Measurements from ENCODE around the gene POU2F3.

POU2F3 gene

DNA sequence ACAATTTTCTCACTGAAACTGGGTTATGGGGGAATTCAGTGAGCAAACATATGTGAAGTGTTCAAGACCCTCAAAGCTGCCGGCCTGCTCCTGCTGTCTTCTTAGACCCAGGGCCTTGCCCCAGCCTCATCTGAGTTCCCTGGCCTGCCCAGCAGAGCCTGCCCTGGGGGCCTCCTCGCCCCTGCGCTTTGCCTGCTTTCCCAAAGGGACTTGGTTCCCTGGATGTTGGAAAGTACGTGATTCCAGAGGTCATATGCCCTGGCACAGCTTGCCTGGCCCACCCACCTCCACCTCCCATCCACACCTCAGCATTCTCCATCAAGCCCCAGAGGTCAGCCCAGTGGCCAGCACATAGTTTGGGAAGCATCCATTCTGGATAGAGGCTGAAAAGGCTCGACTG lies 13.7 kb upstream of the POU2F3 start:
- no peak for DNase-seq (ENCODE audit: extremely low read depth in 1 of 2, low read depth in 1 of 2)

DNA sequence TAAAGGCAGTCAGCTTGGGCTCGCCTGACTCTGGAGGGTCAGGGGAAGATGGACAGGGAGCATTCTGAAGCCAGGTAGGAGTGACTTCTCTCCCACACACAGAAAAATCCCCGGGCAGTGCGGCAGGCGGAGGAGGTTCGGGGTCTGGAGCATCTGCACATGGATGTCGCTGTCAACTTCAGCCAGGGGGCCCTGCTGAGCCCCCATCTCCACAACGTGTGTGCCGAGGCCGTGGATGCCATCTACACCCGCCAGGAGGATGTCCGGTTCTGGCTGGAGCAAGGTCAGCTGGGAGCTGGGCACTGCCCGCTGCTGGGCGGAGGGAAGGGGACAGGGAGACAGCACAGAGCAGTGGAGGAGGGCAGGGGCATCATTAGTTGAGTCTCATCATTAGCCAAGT lies 13.2 kb upstream of the POU2F3 start:
- DNase-seq (ENCODE audit: extremely low read depth in 1 of 2, low read depth in 1 of 2) = no peak

DNA sequence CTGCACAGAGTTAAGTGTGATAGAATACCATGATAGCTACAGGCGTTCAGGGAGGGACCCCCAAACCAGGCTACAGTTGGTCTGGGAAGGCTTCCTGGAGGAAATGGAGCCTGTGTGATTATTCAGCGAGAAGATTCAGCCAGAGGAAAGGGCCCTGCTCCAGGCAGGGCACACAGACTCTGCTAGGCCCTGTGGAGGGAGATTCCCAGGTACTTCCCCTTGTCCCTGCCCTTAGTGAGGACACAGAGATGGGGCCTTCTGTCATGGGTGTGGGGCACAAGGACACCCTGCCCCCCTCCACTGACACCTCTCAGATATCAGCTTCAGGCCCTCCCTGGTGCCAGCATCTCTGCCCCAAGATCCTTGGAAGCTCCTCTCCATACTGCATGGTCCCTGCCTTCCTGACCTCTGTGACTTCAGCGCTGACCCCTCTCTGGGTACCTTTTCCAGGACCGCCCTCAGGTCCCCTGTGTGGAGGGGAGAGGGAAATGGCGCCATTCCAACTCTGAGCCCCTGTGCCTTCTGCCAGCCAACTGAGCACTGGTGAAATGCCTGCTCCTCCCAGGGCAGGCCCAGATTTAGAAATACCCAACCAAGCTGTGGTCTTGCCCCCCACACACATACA lies 12.6 kb upstream of the POU2F3 start:
- DNase-seq (ENCODE audit: extremely low read depth in 1 of 2, low read depth in 1 of 2) = no peak

DNA sequence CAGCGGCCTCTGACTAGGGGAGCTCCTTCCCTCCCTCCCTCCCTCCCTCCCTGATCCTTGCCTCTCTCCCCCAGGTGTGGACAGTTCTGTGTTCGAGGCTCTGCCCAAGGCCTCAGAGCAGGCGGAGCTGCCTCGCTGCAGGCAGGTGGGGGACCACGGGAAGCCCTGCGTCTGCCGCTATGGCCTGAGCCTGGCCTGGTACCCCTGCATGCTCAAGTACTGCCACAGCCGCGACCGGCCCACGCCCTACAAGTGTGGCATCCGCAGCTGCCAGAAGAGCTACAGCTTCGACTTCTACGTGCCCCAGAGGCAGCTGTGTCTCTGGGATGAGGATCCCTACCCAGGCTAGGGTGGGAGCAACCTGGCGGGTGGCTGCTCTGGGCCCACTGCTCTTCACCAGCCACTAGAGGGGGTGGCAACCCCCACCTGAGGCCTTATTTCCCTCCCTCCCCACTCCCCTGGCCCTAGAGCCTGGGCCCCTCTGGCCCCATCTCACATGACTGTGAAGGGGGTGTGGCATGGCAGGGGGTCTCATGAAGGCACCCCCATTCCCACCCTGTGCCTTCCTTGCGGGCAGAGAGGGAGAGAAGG lies 11.1 kb upstream of the POU2F3 start:
- no peak for DNase-seq (ENCODE audit: extremely low read depth in 1 of 2, low read depth in 1 of 2)

DNA sequence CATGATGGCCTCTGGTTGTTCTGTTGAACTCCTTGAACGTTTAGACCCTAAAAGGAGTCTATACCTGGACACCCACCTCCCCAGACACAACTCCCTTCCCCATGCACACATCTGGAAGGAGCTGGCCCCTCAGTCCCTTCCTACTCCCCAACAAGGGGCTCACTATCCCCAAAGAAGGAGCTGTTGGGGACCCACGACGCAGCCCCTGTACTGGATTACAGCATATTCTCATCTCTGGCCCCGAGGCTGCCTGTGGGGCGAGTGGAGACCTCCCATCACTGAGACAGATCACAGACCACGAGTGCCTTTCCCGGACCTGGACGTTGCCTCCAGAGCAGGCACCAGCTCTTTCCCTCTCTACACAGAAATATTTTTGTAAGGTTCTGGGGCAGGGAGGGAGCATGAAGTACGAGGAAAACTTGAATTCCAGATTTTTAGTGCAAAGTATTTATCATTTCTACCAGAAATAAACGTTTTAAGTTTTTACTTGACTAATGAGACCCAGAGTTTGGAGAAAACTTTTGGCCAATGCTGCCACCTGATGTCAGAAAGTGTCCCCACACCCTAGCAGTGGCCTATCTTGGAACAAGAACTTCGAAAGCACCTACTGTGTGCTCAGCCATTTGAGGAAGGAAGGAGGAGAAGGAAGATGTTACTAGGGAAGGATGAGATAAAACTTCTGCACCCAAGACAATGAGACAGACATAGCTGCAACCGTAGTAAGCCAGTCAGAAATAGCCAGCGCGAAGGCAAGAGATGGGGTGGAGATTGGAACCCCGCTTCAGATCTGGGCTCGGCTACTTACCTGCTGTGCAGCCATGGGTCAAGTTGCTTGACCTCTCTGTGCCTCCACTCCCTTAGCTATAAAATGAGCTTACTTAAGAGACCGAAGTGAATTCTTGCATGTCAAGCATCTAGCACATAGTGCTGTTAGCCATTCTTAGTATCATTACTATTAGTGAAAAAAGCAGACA lies 10.2 kb upstream of the POU2F3 start:
- no peak for DNase-seq (ENCODE audit: extremely low read depth in 1 of 2, low read depth in 1 of 2)

DNA sequence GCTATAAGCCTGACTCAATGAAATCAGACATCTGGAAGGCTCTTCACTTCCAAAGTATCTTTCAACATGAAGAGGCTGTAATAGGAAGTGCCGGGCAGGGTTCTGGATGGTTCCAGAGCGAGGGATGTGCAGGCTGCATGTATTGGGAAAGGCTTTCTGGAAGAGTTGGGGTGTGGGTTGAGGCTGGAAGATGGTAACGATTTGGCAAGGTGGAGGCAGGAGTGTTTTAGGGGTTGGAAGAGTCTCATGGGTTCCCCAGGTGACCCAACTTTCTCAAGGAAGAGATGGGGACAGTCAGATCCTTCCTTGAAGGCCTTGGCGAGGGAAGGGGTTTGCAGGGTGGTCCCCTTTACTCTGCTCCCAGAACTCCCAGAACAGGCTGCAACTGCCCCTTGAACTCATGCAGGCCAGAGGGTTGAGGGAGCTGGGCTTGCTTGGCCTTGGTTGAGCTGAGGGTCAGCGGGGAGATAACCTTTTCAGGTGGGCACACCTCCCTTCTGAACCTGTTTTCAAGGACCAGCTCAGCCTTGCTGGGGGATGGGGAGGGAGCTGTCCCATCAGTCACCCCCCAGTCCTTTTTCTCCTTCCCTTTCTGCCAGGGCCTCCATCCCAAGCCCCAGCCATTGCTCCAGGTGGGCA lies 9.4 kb upstream of the POU2F3 start:
- no peak for DNase-seq (ENCODE audit: extremely low read depth in 1 of 2, low read depth in 1 of 2)

DNA sequence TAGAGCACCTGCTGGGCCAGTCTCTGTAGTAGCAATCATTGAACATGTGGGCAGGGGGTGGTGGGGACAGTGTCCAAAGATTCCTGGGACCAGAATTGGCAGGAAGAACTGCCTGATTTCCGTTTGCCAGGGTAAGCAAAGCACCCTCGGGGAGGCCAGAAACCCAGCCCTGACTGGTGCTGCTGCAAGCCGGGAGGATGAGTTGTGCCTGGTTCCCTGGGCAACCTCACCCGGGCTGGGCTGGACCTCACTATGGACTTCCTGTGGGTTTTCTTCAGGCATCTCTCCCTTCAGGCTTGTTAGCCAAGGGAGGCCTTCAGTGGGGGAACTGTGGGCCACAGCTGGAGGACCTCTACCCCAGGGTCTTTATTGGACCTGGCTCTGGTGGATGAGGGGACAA lies 8.0 kb upstream of the POU2F3 start:
- DNase-seq (ENCODE audit: extremely low read depth in 1 of 2, low read depth in 1 of 2) = no peak

DNA sequence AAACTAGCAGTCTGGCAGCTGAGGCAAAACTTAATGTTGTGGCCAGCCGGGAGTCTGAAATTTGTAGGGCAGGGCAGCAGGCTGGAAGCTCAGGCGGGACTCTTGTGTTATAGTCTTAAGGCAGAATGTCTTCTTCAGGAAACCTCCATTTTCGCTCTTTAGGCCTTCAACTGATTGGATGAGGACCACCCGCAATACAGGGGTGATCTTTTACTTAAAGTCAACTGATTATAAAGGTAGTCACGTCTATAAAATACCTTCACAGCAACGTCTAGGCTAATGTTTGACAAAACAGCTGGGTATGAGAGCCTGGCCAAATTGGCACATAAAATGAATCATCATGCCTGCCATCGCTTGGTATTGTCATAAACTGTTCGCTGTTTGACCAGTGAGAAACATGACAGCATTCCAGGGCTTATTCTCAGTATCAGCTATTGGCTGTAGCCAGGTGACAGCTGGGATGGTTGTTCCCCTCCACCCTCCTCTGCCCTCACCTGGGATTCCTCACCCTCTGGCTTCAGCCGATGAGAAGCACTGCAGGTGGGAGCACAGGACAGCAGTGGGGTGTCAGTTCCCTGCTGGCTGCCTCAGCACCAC lies 6.6 kb upstream of the POU2F3 start:
- no peak for DNase-seq (ENCODE audit: extremely low read depth in 1 of 2, low read depth in 1 of 2)

DNA sequence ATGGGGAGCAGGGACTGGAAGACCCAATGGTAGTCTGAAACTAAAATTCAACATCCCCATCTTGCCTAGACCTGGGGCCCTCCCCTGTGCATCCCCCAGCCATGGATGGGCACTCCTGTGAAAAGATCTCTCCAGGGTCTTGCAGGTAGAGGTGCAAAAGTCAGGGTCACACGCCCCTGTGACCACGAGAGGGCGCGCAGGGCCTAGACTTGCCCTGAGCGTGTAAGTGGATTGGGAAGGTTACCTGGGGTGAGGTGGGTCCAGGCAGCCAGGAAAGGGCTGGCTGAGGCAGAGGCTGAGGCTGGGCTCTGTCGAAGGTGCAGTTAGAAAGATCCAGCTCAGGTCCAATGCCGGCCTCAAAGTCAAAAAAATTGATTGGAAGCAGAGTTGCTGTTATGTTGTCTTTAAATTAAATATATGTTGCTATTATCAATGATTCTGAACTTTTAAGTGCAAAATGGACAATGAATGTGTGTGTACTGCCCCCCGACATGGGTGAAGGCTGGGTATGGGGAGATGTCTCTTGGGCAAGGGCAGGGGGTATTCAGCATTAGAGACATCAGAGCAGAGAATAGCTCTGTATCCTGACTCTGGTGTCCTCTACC lies 4.8 kb upstream of the POU2F3 start:
- DNase-seq (ENCODE audit: extremely low read depth in 1 of 2, low read depth in 1 of 2) = peak; percentile 29 to 31

DNA sequence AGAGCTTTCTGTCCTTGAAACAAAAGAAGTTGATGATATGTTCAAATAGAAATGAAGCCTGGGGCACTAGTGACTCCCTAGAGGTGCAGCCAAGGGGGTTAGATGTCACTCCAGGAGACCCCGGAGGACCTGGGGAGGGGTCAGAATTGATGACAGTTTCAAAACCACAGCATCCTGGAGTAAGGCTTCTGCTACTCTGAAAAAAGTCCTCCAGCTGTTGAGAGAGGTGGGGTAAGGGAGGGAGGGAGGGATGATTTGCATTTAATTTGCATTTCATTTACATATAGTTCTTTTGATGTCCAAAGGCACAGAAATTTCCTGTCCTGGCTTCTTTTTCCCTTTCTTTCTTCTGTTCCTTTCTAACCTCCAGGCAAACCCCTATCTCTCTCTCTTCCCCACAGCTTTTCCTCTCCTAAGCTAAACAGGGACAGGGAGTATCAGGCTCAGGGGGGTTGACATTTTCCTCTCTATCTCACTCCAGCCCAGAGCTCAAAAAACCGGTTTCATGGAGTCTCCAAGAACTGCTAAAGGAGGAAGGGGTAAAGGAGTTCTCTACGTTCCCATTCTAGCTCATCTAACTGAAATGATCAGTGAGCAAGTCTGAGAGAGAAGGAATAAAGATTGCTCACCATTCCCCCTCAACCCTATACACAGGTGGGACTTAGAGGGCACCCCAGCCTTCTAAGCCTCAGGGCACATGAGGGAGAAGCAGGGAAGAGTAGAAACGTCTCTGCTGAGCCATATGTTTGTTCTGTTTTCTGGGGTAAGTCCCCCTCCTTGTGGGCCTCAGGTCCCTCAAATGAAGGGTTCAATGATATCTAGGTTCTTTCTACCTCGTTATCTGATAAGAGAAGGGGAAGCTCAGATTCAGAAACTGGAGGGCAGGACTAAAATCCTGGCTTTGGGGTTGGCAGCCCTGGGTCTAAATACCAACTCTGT lies 3.5 kb upstream of the POU2F3 start:
- DNase-seq (ENCODE audit: extremely low read depth in 1 of 2, low read depth in 1 of 2) = no peak

DNA sequence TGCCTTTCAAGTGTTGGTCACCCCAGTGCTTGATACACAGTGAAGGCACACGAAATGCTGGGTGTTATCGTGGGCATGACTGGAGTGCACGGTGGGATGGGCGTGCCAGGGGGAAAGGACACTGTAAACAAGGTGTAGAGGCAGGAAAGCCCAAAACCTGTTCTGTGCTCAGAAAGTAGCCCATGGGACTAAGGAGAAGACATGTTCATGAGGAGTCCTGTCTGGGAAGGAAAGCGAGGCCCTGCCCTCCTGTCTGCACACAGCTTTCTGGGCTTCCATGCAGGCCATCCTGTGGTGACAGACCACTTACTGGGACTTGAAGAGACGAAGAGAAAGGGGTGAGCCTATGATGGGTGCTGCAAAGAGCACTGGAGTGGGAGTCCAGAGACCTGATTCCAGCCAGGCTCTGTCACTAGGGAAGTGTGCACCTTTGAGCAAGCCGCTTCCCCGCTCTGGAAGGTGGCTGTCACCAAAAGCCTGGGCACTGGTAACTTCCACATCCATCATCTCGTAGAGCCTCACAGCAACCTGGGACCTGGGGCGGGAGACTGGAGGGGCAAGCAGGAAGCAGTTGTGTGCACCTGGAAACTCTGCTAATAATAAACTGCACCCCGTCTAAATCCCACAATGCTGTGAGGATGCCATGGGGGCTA lies 846 bp upstream of the POU2F3 start:
- DNase-seq (ENCODE audit: extremely low read depth in 1 of 2, low read depth in 1 of 2) = no peak

DNA sequence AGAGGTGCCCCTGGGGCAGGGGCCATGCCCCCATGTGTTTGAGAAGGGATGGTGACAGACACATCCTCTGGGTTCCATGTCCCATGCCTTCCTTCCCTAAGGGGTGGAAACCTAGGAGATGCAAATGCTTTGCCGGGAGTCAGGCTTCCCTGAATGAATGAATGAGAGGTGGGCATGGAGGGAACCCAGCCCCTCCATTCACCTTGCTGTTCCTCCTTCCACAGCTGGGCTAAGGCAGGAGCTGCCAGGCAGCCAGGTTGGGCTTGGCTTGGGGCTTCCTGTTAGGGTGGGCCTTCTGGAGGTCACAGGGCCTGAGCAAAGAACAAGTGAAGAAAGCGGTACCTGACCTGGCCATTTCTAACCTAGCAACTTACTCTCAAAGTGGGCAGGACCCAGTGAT lies 926 bp downstream of the POU2F3 start:
- no peak for DNase-seq (ENCODE audit: extremely low read depth in 1 of 2, low read depth in 1 of 2)

DNA sequence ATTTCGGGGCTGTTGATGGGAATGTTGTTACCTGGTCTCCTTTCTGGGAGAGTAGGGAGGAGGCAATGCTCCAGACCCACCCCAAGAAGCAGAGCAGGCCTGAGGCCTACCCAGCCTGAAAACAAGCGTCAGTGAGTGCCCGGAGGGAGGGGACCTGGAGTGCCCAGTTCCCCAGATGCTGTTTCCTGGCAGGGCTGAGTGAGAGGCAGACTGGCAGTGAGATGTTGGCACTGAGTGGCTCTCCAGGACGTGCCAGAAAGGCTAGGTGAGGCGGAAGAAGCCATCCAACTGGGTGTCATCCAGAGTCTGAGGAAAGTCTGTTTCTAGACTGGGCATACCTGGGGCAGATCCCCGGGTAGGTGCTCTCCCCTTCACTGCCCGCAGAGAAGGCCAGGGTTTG lies 1.3 kb downstream of the POU2F3 start:
- no peak for DNase-seq (ENCODE audit: extremely low read depth in 1 of 2, low read depth in 1 of 2)

DNA sequence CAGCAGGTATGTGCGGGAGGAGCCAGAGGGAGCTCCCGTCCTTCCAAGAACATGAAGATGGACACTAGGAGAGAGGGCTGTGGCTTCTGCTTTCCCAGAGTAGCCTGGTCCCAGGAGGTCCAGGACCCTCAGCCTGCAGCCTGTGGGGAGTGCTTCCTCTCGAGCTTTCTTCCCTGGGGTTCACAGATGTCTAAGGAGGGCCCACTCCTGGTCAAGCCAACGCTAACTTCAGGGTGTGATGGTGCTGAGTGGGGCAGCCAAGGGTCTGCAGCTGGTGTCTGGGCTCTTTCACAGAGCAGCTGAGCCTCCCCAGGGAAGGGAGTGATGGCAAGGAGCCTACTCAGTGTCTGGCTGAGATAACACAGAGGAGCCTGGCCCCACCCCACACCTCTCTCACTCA lies 3.3 kb downstream of the POU2F3 start:
- no peak for DNase-seq (ENCODE audit: extremely low read depth in 1 of 2, low read depth in 1 of 2)

DNA sequence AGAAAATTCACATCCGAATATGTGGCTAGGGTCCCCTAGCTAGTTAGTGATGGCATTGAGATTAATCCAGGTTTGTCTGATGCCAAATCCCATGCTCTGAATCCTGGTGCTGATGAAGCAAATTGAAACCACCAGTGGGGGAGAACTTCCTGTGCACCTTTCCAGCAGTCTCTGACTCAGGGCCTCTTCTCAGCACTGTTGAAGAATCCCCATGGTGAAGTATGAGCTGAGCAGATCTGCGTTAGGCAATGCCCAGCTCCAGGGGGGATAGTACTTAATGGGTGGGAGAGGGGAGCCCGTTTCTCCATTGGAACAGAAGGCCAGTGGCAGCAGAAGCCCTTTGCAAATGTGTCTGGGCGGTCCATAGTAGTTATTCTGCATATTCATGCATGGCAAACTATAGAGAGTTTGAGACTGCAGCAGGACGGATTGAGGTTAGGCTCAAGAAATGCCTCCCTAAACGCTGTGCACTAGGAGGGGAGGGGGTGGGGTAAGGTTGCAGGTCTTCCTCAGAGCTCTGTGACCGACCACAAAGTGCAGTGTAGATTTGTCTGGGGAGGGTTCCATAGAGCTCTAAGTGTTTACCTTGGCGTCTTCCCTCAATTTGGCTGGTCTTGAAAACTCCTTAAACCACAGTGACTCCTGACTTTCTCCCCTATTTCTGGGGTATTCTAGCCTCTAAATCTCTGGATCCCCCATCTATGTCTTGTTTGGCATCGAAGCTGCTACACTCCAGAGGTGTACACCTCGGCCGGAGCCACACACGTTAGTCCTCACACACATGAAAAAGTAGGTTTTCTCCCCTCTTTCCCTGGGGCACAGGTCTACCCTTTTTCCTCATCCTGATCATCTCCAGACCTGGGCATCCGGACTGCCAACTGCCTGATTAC lies 4.8 kb downstream of the POU2F3 start:
- no peak for DNase-seq (ENCODE audit: extremely low read depth in 1 of 2, low read depth in 1 of 2)

DNA sequence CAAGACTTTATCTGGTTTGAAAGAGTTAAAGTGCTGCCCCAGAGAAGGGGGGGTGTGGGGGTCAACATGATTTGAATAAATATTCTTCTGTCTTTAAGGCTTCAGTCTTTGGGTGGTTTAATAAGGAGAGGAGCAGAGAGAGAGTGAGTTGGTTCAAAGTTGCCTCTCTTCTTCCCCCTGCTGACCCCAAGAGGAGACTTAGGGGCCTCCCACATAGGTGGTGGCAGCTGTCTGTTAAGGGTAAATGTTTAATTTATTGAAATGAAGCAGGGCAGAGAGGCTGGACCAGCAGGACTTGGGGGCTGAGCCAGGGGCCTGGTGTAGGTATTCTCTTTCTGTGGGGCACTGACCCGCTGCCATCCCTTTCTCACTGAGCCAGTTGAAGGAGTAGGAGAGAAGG lies 5.5 kb downstream of the POU2F3 start:
- no peak for DNase-seq (ENCODE audit: extremely low read depth in 1 of 2, low read depth in 1 of 2)

DNA sequence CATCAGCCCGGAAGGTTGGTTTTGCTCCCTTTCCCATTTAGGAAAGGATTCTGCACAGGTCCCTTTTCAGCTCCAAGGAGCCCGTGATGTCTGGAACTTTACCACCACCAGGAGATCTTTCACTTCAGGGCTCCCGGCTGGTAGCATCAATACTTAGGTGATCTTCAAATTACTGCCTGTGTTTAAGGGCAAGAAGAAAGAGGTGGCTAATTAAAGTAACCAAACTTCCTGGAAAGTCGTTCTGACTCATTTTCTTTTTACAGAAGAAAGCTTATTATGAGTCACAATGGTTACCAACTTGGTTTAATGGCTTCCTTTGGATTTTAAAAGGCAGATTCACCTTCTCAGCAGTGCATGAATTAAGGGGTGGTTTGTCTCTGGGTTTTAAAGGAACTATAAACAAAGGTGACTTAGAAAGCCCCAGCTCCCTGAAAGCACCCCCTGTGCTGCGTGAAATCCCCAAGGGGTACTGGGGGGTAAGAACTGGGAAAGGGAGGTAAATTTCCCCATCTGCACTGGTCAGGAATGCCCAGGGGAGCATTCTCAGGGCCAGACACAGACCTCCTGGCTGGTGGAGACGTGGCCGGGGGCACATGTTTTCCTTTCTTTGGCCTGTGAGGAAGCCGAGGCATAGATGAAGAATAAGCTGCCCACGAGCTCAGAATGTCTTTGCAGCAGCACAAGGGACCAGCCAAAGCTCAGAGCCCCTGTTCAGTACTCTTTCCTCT lies 8.8 kb downstream of the POU2F3 start:
- DNase-seq (ENCODE audit: extremely low read depth in 1 of 2, low read depth in 1 of 2) = no peak

Measured in stimulated activated CD8-positive, alpha-beta memory T cell treated with anti-CD3 and anti-CD28 coated beads, Interleukin-7, amount 100 ng/mL, for 48 hours (primary cell).